Body of pancreas (tissue), 4 donors: Measurements from ENCODE around the gene LTBP1. TPM values are rescaled to one million over a fixed set of nuclear protein-coding genes. Genes with fewer than 3 reads are reported as not detected.

Source experiments
- ATAC-seq: fragments of 150-250 bp; one replicate; pipeline ENCODE4 v1.9.1; 2016
- DNase-seq, 4 donors: peaks; one replicate each; pipeline ENCODE4 v3.0.0-alpha.2; 2019
- H3K27ac ChIP-seq, 4 donors: fragments of 200-600 bp; sonication (generic); 1 replicate in 3 of 4; 2 replicates in 1 of 4; pipeline versions ENCODE4 v1.5.1 to v1.6.1; 2016 to 2019; ENCODE audit warnings: mild to moderate bottlenecking in 1 of 4, mixed read lengths in 1 of 4, moderate library complexity in 1 of 4
- H3K27me3 ChIP-seq, 2 donors: fragments of 200-600 bp; sonication (generic); one replicate each; pipeline ENCODE4 v1.6.0; 2016; ENCODE audit warnings: mild to moderate bottlenecking in 1 of 2
- H3K36me3 ChIP-seq, 2 donors: fragments of 200-600 bp; sonication (generic); replicated peaks in 1 of 2; 2 replicates each; pipeline ENCODE4 v1.5.1; 2016; ENCODE audit warnings: low read depth in 2 of 2; ENCODE audit not compliant: insufficient read depth in 1 of 2
- H3K4me1 ChIP-seq: fragments of 200-600 bp; sonication (generic); one replicate; pipeline ENCODE4 v1.6.0; 2016
- H3K4me3 ChIP-seq, 2 donors: fragments of 200-600 bp; sonication (generic); 1 replicate in 1 of 2; 2 replicates in 1 of 2; pipeline ENCODE4 v1.5.1; 2016 to 2019
- H3K9me3 ChIP-seq, 3 donors: fragments of 200-600 bp; sonication (generic); 1 replicate in 2 of 3; 2 replicates in 1 of 3; pipeline ENCODE4 v1.5.1; 2016
- POLR2A ChIP-seq, 3 donors: fragments of 450-650 bp; IDR thresholded peaks; one replicate each; pipeline ENCODE4 v1.6.1; 2016; ENCODE audit warnings: antibody characterized with exemption in 3 of 3, mild to moderate bottlenecking in 2 of 3
- WGBS, 2 donors: methylation state at CpG; one replicate each; pipeline ENCODE4 v1.1.5; 2017; 5-methylcytosine and 5-hydroxymethylcytosine counted together
- intact Hi-C: fragments of 100-400 bp; cut with DNase I; formaldehyde crosslinking; loops from one replicate; pipeline ENCODE4 v1.15.1; 2023
- total RNA-seq, 2 donors: library from RNA; depleted of rRNA; stranded (reverse); fragments of >200 nt; gene quantifications; one replicate each; pipeline ENCODE4 v1.1.0, GENCODE V29; 2016
- TF ChIP-seq, protein P1 (sequence below), 7 experiments: fragments of 450-650 bp in 4 of 7; fragments of 200-600 bp in 3 of 7; sonication (generic) in 3 of 7; IDR thresholded peaks; one replicate each; pipeline ENCODE4 v1.5.1; 2016 to 2019; ENCODE audit warnings: antibody characterized with exemption in 7 of 7

Gene LTBP1
- total RNA-seq, 2 donors from 2014 or later: 8.8 to 10.2 TPM

DNA sequence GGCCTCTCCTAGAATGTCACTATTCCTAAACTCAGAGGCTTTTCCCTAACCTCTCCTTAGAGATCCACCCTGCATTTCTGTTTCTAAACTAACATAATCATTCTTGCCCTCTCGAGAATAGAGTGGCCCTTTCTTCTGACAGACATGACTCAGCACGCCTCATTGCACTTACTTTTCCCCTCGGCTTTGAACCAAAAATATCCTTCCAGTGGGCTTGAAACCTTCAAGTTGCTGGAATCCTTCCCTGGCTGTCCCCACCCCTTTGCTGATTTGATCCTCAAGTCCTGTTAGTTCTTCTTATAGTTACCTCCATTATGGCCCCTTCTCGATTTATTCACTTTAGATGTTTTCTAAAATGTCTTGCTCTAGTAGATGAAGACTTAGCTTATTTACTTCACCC, 158.0 kb downstream of the LTBP1 start:
- Histone ChIP-seq H3K36me3 (no peaks in the 10 kb centered on the region), H3K27ac (no peak overlapping the region), H3K4me1 (peaks cover 7% of the 10 kb centered on the region), H3K4me3 (no peak overlapping the region), H3K9me3 (no peaks in the 10 kb centered on the region), H3K27me3 (no peaks in the 10 kb centered on the region)
- 83 to 89% methylated on average over 4 of the region's 4 CpGs for WGBS, 2 donors
- intact Hi-C loops: no loop called here
- TF ChIP-seq POLR2A (IDR thresholded peaks at IDR 0.05): no peak
- TF ChIP-seq, protein P1, sequence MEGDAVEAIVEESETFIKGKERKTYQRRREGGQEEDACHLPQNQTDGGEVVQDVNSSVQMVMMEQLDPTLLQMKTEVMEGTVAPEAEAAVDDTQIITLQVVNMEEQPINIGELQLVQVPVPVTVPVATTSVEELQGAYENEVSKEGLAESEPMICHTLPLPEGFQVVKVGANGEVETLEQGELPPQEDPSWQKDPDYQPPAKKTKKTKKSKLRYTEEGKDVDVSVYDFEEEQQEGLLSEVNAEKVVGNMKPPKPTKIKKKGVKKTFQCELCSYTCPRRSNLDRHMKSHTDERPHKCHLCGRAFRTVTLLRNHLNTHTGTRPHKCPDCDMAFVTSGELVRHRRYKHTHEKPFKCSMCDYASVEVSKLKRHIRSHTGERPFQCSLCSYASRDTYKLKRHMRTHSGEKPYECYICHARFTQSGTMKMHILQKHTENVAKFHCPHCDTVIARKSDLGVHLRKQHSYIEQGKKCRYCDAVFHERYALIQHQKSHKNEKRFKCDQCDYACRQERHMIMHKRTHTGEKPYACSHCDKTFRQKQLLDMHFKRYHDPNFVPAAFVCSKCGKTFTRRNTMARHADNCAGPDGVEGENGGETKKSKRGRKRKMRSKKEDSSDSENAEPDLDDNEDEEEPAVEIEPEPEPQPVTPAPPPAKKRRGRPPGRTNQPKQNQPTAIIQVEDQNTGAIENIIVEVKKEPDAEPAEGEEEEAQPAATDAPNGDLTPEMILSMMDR (IDR thresholded peaks at IDR 0.05): no peak
- ATAC-seq (no peak), DNase-seq (no peak)

DNA sequence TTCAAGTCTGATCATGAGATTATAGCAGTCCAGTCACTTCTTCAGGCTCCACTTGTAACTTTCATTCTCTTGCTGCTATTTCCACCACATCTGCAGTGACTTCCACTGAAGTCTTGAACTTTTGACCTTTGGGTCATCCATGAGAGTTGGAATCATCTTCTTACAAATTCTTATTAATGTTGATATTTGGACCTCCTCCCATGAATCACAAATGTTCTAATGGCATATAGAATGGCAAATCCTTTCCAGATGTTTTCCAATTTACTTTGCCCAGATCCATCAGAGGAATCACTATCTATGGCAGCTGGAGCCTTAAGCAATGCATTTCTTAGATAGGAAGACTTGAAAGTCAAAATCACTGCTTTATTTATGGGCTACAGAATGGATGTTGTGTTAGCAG, 159.4 kb downstream of the LTBP1 start:
- ATAC-seq: no peak
- no peak overlapping the region for H3K4me3 ChIP-seq
- no peak overlapping the region for H3K27ac ChIP-seq
- H3K27me3 ChIP-seq: no peaks in the 10 kb centered on the region
- no peak for DNase-seq
- peaks cover 7% of the 10 kb centered on the region for H3K4me1 ChIP-seq
- H3K36me3 ChIP-seq: no peaks in the 10 kb centered on the region
- no peaks in the 10 kb centered on the region for H3K9me3 ChIP-seq
- no peak for TF ChIP-seq POLR2A (IDR thresholded peaks at IDR 0.05)
- TF ChIP-seq, protein P1 (IDR thresholded peaks at IDR 0.05): no peak
- intact Hi-C loops: no loop called here

DNA sequence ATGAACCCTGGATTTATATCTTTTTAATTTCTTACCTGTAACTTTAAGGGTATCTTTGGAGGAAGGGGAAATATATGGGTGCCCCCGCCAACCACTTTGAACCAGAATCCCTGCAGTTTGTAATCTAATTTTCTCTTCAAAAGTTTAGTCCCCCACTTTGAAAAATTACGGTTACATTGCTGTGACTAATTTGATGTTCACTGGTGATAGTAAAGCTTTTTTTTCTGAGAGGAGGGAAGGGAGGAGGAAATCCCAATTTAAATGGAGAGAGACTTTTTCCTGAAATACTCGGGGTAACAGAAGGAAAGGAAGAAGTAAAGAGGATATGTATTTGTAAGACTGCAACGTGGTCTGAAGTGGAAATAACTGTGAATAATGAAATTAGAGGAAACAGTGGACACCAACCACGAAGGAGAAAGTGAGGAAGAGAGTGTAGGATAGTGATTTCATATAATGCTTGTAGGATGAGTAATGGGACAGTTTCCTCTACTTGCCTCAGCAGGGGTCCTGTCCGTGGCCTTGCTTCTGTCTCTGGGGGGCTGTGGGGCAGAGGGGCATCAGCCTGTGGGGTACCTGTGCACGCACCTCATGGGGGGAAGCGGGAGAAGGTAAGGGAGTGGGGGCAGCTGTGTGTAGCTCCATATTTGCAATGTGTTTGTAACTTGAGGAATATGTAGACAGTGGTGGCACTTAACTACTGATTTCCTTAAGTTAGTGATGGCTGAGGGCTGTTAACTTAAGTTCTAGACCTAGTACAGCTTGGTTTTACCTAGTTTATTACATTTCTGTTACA, 161.1 kb downstream of the LTBP1 start:
- WGBS, 2 donors: 79 to 81% methylated on average over 8 of the region's 8 CpGs
- DNase-seq (no peak), ATAC-seq (no peak)

DNA sequence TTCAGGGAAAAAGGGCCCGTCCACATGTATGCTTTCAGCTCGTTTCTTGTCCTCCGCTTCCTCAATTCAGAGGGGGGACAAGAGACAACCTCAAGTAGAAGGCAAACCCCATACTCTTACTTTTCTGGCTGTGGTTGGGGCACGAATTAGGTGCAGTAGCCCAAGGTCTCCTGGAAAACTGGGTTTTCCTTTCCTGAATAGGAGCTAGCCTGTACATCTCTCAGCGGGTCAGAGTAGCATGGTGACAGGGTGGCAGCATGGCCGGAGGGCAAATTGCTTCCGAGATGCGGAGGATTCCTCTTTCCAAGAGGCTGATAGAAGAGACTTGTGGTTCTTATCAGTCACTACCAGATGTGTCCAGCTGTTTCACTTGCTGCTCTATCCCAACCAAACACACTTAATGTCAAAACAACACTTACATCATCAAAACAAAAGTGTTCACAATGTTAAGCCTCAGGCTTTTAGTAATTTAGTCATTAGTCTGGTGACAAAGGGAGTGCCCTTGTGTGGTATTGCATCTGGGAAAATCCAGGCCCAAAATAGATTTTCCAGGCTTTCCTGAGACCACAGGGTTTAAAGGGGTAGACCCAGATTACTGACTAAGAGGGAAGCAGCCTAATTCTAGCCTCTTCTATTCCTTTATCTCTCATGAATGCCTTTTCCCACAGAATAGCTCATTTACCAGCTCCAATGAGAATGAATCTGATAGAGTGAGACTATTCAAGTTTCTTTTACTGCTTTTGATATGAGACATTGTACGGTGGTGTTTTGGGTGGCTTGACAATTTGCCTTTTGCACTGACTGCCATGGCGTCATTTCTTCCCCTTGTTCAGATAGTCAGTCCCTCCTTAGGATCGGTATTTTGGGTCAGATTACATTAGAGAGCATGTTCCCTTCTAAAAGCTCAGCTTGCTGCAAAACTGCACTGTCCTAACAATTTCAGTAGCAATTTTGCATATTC, 162.0 kb downstream of the LTBP1 start:
- WGBS, 2 donors: 83 to 84% methylated on average over 11 of the region's 11 CpGs
- H3K4me1 ChIP-seq: peaks cover 6% of the 10 kb centered on the region
- TF ChIP-seq, protein P1 (IDR thresholded peaks at IDR 0.05): no peak
- TF ChIP-seq POLR2A (IDR thresholded peaks at IDR 0.05): no peak
- H3K4me3 ChIP-seq: no peak overlapping the region
- ATAC-seq (peak; percentile 47), DNase-seq (no peak)
- intact Hi-C loops: no loop called here
- H3K36me3 ChIP-seq: no peaks in the 10 kb centered on the region
- no peak overlapping the region for H3K27ac ChIP-seq
- no peaks in the 10 kb centered on the region for H3K27me3 ChIP-seq
- no peaks in the 10 kb centered on the region for H3K9me3 ChIP-seq

More for the DNA sequence above, 161.1 kb downstream of the LTBP1 start:
- Histone ChIP-seq H3K27me3 (no peaks in the 10 kb centered on the region), H3K4me3 (no peak overlapping the region), H3K36me3 (no peaks in the 10 kb centered on the region), H3K27ac (no peak overlapping the region), H3K9me3 (no peaks in the 10 kb centered on the region), H3K4me1 (peaks cover 7% of the 10 kb centered on the region)
- TF ChIP-seq POLR2A (IDR thresholded peaks at IDR 0.05): no peak
- TF ChIP-seq, protein P1 (IDR thresholded peaks at IDR 0.05): no peak
- intact Hi-C loops: no loop called here
